HG02763 (cell line): ENCODE data around the gene POLK.
"Not testable (repeated sequence)": the region's sequence is repeated elsewhere in the genome, so short reads cannot be mapped to it uniquely, and the experiment has no call there.

Source experiments
- ATAC-seq: cut with Tn5 transposase; IDR thresholded peaks from one replicate; pipeline ENCODE4 v1.9.1; 2021; ENCODE audit warnings: mild to moderate bottlenecking, moderate library complexity; ENCODE audit not compliant: unreplicated experiment

POLK gene

GRCh38 chr5:75603821-75604220 lies 92.1 kb downstream of the POLK start:
- ATAC-seq, result no peak

DNA sequence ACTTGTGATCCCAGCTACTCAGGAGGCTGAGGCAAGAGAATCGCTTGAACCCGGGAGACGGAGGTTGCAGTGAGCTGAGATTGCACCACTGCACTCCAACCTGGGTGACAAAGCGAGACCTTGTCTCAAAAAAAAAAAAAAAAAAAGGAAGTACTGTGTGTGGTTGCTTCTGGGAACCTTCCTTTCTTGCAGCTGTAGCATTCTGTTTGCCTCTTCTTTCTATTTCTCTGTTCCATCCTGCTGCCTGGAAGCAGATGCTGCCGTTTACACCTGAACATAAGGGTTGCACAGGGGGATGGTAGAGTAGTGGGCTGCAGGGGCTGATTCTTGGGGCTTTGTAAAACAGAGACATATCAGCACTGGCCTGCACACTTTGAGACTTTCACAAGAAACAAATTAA lies 95.7 kb downstream of the POLK start:
- not testable (repeated sequence) for ATAC-seq

GRCh38 chr5:75608870-75609269 lies 97.2 kb downstream of the POLK start:
- ATAC-seq, result no peak

- ATAC-seq, result no peak
Observed at GRCh38 chr5:75610201-75610600, 98.5 kb downstream of the POLK start.

DNA sequence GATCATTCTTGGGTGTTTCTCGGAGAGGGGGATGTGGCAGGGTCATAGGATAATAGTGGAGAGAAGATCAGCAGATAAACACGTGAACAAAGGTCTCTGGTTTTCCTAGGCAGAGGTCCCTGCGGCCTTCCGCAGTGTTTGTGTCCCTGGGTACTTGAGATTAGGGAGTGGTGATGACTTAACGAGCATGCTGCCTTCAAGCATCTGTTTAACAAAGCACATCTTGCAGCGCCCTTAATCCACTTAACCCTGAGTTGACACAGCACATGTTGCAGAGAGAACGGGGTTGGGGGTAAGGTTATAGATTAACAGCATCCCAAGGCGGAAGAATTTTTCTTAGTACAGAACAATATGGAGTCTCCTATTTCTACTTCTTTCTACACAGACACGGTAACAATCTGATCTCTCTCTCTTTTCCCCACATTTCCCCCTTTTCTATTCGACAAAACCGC lies 99.2 kb downstream of the POLK start:
- ATAC-seq, result not testable (repeated sequence)

DNA sequence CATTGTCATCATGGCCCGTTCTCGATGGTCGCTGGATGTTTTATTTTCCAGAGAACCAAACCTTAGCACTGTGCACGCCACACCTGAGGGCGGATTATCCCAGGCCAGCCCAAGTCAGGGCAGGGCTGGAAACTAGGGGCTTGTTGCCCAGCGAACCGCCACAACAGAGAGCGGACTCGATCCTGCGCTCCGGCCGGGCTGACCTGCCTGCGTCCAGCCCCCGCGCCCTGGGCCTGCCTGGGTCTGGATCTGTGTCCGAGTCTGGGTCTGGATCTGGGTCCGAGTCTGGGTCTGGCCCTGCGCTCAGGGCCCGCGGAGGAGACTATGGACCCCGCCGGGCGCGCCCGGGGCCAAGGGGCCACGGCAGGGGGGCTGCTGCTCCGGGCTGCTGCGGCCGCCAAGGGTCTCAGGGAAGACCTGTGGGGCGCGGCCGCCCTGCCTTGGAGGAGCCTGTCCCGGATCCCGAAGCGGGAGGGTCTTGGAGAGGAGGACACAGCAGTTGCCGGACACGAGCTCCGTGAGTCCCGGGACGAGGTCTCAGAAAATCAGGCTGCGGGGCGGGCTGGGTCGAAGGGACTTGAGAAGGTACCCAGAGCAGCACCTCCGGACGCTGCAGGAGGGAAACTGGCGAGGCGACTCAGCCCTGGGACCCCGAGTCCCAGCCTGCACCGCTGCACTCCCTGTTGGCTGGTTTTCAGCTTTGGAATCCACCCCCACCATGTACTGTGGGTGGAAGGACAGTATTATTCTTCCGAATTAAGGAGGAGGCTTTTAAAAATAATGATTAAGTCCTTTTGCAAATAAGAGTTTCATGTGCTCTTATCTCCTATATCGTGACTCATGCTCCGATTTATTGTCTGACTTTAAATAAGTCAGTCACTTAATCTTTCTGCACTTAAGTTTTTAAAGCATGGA lies 99.9 kb downstream of the POLK start, which contains the start of gene ANKDD1B:
ANKDD1B (plus strand) TSS at position 143 of the 915 bp plus-strand sequence; CDS start at position 325, 182 bp downstream.
- ATAC-seq, result no peak

DNA sequence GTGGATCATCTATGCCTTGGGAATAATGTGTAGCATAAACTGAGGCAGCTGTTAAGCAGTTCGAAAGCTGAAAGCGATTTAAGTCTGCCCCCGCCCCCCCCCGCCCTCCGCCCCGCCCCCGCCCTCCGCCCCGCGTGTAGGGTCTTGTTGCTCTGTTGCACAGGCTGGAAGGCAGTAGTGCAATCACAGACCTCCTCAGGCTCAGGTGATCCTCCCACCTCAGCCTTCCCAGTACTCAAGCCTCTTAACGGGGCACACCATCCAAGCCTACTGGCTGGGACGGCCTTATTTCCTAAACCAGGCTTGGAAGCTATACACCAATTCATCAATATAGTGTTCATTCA lies 100.5 kb downstream of the POLK start:
- ATAC-seq, result no peak

DNA sequence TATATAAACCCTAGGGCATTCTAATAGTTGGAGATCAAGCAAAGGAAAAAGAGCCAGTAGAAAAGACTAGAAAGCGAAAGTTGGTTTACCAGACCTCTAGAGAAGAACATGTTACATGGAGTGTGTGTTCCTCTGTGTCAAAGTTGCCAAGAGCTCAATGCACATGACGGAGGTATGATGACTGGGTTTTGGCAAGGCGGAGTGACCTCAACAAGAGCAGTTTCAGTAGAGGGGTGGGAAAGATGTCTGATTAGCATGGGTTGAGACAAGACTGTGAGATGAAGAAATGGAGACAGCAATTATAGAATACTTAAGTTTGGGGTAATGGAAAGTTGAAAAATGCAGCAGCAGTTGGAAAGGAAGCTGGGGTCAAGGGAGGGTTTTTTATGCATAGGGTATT lies 101.2 kb downstream of the POLK start:
- no peak for ATAC-seq

DNA sequence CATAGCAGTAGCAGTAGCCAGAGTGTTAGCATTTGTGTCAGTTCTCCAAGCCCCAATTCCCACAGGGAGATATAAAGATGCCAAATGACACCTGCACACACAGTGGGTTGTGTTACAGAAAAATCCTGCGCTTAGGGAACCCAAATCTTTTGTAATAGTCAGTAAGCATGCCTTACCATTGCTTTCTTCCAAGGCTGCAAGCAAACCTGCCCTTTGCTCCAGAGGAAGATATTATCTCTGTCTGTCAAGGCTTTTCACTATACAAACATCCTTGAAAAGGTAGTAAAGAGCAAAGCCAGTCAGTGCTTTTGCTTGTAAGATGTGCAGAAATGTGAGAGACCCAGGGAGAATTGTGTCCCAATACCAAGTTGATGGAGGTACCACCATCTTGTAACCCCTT lies 102.5 kb downstream of the POLK start:
- no peak for ATAC-seq

GRCh38 chr5:75616371-75616881 lies 104.7 kb downstream of the POLK start:
- ATAC-seq, result no peak

DNA sequence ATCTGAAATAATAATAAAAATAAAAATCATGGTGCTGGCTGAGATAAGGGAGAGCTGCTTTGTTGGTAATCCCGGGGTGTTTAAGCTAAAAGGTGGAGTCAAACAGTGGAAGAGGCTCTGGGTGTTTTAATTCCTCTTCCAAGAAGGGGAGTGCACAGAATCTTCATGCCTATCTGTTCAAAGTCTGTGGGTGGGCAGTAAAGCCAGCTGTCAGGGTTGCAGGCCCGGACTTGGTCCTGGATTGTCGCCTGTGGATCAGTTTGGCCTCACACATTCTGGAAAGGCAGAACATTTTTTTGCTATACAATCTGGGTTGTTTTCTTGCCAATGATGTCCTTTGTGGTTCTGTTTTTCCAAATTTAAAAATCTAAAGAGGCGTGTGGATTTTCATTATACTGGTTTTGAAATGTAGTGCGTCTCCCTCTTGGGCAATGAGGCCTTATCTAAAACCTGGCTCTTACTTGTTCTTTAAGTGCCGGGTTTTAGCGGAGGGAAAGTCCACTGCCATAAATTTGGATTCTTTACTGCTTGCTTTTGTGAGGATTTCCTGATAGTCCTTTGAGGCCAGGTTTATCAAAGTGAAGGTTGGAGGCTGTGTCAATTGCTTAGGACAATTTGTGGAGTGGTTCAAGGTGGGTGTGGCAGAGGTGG lies 105.4 kb downstream of the POLK start:
- ATAC-seq, result no peak

DNA sequence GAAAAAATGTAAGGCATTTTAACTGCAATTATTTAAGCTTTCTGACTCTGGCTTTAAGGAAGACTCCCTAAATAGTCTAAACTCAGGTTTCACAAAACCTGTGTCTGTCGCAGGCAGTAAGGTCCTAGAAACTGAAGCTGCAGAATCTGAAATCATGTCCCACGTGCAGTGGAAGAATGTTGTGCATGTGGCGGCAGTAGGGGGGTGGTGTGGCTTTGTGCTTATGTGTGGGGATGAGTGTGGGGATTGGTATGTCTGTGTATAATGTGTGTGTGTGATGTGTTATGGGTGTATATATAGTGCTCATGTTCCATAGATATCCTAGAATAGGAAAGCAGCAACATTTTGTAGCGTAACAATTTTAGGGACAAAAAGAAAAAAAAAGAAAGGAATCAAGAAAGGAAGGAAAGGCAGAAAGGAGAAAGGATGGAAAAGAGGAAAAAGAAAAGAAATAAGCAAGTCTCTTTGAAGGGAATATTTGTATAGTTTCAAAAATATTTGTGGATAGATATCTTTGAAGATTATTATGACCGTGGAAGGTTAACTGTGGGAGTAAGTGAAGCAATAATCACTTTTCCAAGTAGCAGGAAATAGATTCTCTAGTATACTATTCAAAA lies 106.2 kb downstream of the POLK start:
- no peak for ATAC-seq

GRCh38 chr5:75620184-75620959 lies 108.7 kb downstream of the POLK start:
- no peak for ATAC-seq

GRCh38 chr5:75622564-75622963 lies 110.9 kb downstream of the POLK start:
- ATAC-seq, result no peak

- ATAC-seq, result no peak
Observed at GRCh38 chr5:75623846-75624245, 112.2 kb downstream of the POLK start.

DNA sequence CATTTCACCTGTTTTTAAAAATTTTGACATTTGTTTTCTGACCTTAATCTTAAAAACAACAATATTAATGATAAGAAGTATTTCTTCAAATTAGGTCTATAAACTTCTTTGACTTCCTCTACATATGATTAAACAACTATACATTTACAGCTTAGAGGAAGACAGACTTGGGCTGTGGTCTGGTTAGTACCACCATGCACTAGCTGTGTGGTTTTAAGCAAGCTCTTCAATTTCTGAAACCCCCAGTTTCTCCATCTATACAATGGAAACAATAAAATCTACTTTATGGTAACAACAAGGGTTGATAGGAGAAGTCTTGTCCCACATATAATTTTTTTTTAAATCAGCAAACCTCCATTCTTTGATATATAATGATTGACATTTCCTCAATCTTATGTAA lies 115.3 kb downstream of the POLK start:
- ATAC-seq, result no peak

DNA sequence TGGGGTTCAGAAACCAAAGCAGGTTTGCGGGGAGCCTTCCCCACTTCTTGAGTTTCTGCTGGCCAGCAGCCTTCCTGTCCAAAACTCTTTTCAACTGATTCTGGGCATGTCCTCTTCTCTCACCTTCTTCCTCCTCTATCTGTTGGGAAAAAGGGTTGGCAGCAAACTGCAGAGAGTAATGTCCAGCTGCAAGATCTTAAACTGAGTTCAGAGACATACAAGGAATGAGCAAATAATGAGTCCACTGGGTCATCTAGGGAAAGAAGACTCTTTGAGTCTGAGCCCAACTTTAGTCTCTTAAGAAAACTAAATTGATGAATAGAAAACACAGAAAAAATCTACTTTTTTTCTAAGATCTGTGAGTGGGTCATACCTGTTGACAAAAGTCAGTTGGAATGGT lies 116.1 kb downstream of the POLK start:
- no peak for ATAC-seq

DNA sequence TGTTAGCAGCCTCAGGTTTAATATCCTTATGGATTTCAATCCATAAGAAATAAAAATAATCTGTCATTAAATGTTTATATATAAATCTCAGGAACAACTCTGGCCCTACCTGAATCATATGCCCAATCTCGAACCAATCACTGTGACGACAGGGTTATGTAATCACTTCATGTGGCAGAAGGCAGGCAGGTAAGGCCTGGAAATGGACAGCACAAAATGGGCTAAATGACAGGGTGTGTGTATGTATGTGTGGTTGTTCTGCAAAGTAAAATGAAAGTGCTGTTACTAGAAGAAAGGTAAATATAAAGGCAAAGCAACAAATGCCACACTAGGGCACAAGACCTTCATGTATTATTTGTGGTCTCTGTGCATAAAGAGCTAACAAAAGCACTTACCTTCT lies 119.2 kb downstream of the POLK start:
- no peak for ATAC-seq

- no peak for ATAC-seq
Observed at GRCh38 chr5:75632321-75632720, 120.6 kb downstream of the POLK start.

DNA sequence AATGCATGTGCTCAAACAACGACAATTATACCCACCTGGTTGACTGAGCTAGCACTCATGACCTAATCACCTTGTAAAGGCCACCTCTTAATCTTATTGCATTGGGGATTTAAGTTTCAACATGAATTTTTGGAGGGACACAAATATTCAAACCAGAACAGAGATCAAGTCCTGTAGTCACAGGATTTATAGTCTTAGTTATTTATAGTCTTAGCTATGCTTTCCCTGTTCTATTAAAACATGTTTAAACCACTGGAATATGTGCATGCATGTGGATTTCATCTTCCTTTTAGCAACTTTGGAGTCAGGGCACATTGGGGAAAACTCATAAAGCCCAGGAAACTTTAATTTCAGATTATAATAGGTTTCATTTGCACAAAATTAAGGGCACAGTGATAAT lies 126.3 kb downstream of the POLK start:
- ATAC-seq, result no peak
